ENCODE results near the gene NDUFB4. TPM values are rescaled to one million over a fixed set of nuclear protein-coding genes. Genes with fewer than 3 reads are reported as not detected.
A peak's percentile ranks its signal among the peaks of the same experiment; 100 is the strongest.

The NDUFB4 gene
- total and polyA plus RNA-seq, 2 donors (not counting 1 experiment from before 2014, with no cell fraction given), result 68.4 to 139 TPM

DNA sequence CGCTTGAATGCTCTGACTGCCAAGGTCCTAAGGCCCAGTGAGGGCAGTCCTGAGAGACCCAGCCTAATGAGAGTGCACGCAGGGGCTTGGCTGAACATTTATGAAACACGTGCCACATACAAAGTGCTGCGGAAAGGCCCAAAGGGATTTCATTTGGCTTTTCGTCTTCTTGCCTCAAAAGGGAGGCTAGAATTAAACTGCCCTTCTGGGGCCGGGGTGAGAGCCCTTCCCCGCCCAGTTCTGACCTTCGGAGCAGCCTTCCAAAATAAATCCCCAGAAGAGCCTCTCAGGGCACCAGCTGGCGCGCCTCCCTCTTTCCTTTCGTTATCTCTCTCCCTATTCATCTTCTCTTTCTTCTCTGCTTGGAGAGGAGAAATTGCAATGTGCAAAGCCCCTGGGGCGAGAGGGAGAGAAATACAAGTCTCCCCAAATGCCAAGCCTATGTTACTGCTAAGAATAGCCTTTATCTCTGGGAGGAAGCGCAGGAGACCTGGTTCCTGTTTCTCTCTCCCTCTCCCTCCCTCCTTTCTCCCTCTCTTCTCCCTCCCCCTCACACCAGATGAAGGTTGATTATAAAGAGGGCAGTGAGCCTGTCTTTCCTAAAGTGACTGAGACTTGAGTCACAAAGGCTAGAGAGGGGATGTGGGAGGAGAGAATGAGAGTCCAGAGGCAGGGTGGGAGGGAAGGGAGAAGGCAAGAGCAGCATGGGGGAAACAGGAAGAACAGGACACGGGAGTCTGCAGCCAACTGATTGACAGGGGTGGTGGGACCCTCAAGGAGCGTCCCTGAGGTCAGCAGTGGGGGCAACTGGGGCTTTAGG, 36.7 kb upstream of the NDUFB4 start:
- ChIA-PET CTCF (interaction anchor here (0.6 to 11.7 kb wide), 25 partner anchors 8 to 1675 kb away, joined by 3 to 126 read pairs (median 4); partner anchors contain the start of genes HGD and NDUFB4), POLR2A (no interaction called here)
- Mint-ChIP-seq H3K4me3 (peak overlapping the region; percentile 89), H3K9me3 (ENCODE audit: insufficient read depth) (no peaks in the 10 kb centered on the region), H3K27ac (no peak overlapping the region), H3K27me3 (peaks cover 21% of the 10 kb centered on the region), H3K4me1 (peaks cover 19% of the 10 kb centered on the region)
- Histone ChIP-seq H3K9ac (ENCODE audit: low read length) (peak overlapping the region; percentile 80), H4K20me1 (ENCODE audit: control insufficient read depth, insufficient read depth, low read length, poor library complexity, severe bottlenecking) (no peaks in the 10 kb centered on the region), H3K4me1 (ENCODE audit: control insufficient read depth in 2 of 2, insufficient read depth in 2 of 2, low read length in 2 of 2) (peaks cover 12 to 15% of the 10 kb centered on the region in 2 donors), H3K27ac (ENCODE audit: low read length in 2 of 2) (peak overlapping the region in 1 of 2 donors; percentile 62), H3K4me2 (replicated peaks; ENCODE audit: low read depth, low read length, poor library complexity, severe bottlenecking) (peak overlapping the region; percentile 82), H3K79me2 (ENCODE audit: control insufficient read depth, insufficient read depth, low read length) (no peaks in the 10 kb centered on the region), H3K27me3 (replicated peaks in 1 of 4; ENCODE audit: control extremely low read depth in 1 of 4, control insufficient read depth in 3 of 4, insufficient read depth in 4 of 4, low read length in 3 of 4) (peaks cover 0 to 14% (median 9%) of the 10 kb centered on the region in 4 experiments), H2AFZ (ENCODE audit: insufficient read depth, low read depth, low read length, poor library complexity, severe bottlenecking) (peak overlapping the region; percentile 79), H3K9me3 (ENCODE audit: control extremely low read depth in 1 of 3, control insufficient read depth in 2 of 3, insufficient read depth in 1 of 3, low read length in 2 of 3) (no peaks in the 10 kb centered on the region), H3K4me3 (ENCODE audit: control extremely low read depth in 1 of 5, extremely low read depth in 1 of 5, insufficient read depth in 1 of 5, low read depth in 2 of 5, low read length in 4 of 5) (peak overlapping the region; percentile 24 to 69 (median 55)), H3K36me3 (replicated peaks in 1 of 2; ENCODE audit: control extremely low read depth in 1 of 2, control insufficient read depth in 1 of 2, extremely low read depth in 1 of 2, insufficient read depth in 2 of 2, low read length in 1 of 2) (no peaks in the 10 kb centered on the region)
- TF ChIP-seq EZH2 (IDR thresholded peaks at IDR 0.05; ENCODE audit: borderline replicate concordance, insufficient read depth, low read depth, low read length, poor library complexity, severe bottlenecking), result no peak
- TF ChIP-seq, protein P1, sequence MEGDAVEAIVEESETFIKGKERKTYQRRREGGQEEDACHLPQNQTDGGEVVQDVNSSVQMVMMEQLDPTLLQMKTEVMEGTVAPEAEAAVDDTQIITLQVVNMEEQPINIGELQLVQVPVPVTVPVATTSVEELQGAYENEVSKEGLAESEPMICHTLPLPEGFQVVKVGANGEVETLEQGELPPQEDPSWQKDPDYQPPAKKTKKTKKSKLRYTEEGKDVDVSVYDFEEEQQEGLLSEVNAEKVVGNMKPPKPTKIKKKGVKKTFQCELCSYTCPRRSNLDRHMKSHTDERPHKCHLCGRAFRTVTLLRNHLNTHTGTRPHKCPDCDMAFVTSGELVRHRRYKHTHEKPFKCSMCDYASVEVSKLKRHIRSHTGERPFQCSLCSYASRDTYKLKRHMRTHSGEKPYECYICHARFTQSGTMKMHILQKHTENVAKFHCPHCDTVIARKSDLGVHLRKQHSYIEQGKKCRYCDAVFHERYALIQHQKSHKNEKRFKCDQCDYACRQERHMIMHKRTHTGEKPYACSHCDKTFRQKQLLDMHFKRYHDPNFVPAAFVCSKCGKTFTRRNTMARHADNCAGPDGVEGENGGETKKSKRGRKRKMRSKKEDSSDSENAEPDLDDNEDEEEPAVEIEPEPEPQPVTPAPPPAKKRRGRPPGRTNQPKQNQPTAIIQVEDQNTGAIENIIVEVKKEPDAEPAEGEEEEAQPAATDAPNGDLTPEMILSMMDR (IDR thresholded peaks at IDR 0.05), result peak; percentile 38
- intact Hi-C loops (cut with micrococcal nuclease), result loop anchor here (1.0 to 5.0 kb wide), 3 partner anchors 211 to 737 kb away; partner anchors contain the start of gene LRRC58
- ATAC-seq (ENCODE audit: low read depth), result peak; percentile 34
- 6% methylated on average over 10 of the region's 15 CpGs for WGBS (ENCODE audit: insufficient coverage)
- DNase-seq, result no peak
